ENCODE results near the gene SLC49A4.

The SLC49A4 gene

DNA sequence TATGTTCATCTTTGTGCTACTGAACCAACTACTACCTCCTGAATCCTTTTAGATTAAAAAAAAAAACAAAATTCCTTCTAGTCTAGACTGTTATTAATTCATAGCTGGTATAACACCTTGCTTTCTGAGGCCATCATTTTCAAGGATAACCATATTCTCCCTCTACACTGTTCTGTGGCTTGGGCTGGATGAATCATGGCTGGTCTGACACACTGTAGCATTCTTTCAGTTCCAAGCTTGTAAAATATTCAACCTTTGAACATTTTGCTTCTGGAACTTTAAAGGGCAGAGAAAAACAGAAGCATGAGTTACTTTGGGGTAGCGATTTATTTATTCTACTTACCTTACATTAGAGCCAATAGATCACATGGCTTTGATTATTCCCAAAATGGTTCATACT lies 8.8 kb upstream of the SLC49A4 start:
- DNase-seq, result no peak

- no peak for DNase-seq
These were observed 7.0 kb upstream of the SLC49A4 start for GRCh38 chr3:122787872-122788271.

DNA sequence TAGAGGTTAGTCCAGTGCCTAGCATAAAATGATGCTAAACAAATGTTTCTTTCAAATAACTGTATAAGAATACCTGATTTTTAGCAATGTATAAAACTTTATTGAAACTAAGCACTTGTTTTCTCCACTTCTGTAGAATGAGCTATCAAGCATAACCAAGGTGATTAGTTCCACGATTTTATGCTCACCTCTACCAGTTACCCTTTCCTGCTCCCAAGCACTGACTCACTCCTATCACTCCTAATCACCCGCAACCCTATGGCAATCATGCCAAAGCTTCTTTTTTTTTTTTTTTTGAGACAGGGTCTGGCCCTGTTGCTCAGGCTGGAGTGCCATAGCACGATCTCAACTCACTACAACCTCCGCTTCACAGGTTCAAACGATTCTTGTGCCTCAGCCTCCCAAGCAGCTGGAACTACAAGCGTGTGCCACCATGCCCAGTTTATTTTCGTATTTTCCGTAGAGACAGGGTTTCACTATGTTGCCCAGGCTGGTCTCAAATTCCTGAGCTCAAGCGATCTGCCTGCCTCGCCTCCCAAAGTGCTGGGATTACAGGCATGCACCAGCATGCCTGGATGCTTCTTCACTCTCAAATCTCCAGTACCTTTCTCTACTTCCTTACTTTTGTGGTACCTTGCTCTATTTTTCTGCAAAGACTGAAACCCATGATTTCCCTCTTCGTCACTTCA lies 5.1 kb upstream of the SLC49A4 start:
- DNase-seq, result no peak

GRCh38 chr3:122793568-122794416 lies 1.1 kb upstream of the SLC49A4 start, which contains the start of gene HSPBAP1:
Gene HSPBAP1, minus strand, starts transcription at chr3:122793831. Its CDS starts 151 bp downstream, at chr3:122793680.
- peak; percentile 83 to 87 for DNase-seq

DNA sequence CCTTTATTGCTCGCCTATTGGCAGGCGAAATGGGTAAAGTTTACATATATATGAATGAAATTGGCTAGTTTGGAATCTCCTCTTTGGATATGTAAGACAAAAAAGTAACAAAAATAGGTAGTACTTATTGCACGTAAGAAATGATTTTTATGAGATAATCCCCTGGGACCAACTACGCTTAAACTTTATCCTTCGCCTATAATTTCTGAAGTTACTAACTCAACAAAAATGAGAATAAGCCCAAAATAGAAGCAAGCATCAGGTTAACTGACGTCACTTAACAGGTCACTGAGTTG lies 438 bp upstream of the SLC49A4 start:
- no peak for DNase-seq

GRCh38 chr3:122795674-122796195 lies 866 bp downstream of the SLC49A4 start:
- DNase-seq, result peak in 1 of 2 experiments; percentile 3

DNA sequence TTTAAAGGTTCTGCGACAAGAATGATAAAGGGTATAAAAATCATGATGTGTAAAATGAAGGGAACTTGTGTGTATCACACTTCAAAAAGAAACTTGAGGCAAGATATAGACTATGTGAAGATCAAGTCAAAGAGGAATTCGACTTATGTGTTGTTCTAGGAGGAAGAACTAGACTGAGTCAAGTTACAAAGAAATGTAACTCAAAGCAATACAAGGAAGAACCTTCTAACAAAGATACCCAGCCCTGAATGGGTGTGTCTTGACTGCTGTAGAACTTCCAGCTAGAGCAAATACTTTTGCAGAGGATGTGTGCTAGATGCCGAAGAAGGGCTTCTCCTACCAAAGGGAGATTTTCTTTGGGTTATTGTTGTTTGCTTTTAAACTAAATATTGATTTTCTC lies 2.4 kb downstream of the SLC49A4 start:
- no peak for DNase-seq

DNA sequence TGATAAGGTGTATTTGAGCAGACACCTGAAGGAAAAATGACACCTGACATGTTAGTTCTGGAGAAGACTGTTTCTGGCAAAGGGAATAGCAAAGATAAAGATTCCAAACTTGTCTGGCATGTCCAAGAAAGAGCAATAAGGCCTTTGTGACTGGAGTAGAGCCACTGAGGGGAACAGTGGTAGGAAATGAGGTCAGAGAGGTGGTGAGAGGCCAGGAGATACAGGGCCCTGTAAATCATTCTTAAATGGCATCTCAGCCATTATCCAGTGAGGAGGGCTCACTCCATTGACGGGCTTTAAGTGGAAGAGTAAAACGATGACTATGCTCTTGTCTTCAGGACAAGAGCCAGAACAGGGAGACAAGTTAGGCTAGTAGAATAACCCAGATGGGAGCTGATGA lies 4.5 kb downstream of the SLC49A4 start:
- DNase-seq, result no peak

- DNase-seq, result no peak
These were observed 5.2 kb downstream of the SLC49A4 start for GRCh38 chr3:122800031-122800430.

DNA sequence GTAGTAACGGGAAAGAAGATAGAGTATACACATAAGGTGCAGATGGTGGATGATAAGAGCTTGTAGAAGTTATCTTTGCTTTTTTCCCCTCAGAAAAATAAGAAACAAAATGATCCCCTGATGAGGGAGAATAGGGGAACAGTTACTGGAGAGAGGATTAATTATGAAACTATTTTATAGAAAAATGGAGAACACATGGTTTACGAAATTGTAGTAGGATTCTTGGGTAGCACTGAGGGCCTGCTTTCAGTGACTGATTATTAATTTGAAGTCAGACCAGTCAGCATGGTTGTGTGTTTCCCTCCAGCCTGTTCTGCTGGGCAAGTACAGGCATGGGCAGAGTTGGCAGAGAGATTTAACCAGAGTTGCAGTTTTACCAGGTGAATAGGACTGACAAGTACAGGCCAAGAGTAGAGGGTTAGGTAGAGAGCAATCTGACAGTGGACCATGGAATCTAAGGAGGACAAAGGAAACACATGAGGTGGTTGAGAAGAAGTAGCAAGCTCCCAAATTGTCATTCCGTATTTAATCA lies 5.9 kb downstream of the SLC49A4 start:
- no peak for DNase-seq

DNA sequence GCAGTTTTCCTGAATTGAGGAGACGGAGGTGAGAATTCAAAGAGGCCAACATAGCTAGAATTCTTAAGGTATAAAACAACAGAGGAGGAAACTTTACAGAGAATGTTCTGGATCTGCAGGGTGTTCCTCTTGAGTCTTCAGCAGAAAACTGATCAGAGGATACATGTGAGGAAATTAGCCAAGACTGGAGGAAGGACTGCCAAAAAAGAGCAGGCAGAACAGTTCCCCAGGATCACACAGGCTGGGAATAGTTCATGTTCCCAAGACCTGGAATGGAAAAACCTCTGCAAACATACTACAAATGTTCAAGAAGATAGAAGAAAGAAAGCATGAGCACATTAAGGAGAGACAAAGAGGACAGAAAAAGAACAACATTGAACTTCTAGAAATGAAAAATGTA lies 7.5 kb downstream of the SLC49A4 start:
- DNase-seq, result no peak

- DNase-seq, result no peak
These were observed 9.1 kb downstream of the SLC49A4 start for GRCh38 chr3:122803977-122804376.

DNA sequence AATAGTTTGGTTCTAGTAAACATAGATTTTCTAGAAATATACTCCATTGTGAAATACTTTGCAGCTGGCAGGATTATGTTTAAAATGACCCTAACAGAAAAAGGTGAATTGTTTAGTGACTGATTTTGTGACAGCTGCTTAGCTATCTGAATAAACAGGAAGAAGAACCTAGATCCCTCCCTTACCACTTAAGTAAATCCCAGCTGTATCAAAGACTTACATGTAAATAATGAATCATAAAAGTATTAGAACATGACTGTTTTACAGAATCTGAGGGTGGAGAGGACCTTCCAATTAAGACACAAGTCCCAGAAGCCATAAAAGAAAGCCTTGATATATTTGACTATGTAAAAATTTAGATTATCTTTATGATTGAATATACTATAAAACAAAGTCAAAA lies 15.9 kb downstream of the SLC49A4 start:
- no peak for DNase-seq

DNA sequence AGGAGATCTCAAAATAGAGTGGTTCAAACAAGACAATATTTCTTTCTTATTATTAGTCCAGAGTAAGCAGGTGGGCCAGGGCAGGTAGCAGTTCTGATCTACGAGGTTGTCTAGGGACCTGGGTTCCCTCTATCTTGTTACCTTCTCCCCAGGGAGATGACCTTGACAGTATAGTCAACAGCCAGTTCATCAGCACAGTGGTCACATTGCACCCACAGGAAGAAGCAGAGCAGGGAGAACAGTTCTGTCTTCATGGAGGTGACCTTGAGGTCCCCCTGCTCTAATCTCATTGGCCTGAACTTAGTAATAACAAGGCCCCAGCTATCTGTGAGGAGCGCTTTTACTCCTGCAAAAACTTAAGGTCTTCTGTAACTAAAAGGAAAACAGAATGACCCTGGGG lies 21.7 kb downstream of the SLC49A4 start:
- DNase-seq, result no peak

GRCh38 chr3:122824465-122825381 lies 29.9 kb downstream of the SLC49A4 start:
- DNase-seq, result no peak

DNA sequence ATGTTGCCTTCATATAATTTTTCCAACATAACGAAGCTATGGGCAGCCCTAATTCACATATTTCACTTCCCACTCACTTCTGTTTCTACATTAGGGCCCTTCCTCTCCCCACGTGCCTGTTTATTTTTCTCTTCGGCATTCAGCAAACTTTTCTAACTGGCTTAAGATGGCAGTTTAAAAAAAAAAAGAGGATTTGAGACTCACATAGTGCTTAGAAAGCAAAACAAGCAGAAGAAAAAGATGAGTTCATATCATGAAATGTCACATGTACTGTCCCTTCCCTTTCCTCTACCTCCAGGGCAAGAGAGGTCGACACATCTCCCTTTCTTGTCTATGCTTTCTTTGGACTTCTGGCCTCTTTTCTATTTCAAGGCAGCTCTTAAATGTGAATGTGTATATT lies 30.6 kb downstream of the SLC49A4 start:
- no peak for DNase-seq

GRCh38 chr3:122826278-122826677 lies 31.4 kb downstream of the SLC49A4 start:
- DNase-seq, result no peak

GRCh38 chr3:122828281-122828680 lies 33.4 kb downstream of the SLC49A4 start:
- no peak for DNase-seq

DNA sequence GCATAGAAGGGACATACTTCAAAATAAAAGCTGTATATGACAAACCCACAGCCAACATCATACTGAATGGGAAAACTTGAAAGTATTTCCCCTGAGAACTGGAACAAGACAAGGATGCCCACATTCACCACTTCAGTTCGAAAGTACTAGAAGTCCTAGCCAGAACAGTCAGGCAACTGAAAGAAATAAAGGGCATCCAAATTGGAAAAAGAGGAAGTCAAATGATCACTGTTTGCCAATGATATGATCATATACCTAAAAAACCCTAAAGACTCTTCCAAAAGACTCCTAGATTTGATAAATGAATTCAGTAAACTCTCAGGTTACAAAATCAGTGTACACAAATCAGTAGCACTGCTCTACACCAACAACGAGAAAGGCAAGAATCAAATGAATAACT lies 40.7 kb downstream of the SLC49A4 start:
- no peak for DNase-seq

DNA sequence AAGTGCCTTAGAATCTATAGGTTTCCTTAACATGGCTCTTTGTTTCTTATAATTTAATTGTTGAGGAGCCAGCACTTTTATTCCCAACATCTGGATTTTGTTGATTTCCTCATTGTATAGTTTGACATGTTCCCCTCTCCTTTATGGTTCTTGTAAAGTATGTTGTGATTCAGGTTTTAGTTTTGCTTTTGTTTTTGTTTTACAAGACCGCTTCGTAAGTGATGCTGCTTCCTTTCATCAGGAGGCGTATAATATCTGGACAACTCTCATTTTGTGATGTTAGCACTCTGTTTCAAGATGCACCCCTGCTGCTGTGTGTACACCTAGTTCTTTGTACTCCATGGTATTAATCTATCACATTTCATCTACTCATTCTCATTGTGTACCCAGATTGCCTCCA lies 48.7 kb downstream of the SLC49A4 start:
- DNase-seq, result no peak

DNA sequence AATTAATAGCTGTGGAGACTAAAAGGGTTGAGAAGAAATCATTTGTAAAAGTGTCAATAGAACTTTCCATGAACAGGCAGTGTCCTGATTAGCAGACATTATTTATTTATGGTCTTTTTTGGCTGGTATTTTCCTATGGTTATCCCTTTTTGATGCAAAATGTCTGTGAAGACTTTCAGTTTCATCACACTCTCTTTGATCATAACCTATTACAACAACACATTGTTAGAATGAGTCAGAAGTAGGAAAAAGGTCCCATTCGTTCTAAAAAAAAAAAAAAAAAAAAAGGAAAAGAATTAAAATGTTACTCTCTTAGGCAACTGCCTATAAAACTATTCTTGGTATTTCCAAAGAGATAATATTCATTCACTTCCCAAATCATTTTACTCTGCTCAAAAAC lies 62.1 kb downstream of the SLC49A4 start:
- DNase-seq, result no peak

DNA sequence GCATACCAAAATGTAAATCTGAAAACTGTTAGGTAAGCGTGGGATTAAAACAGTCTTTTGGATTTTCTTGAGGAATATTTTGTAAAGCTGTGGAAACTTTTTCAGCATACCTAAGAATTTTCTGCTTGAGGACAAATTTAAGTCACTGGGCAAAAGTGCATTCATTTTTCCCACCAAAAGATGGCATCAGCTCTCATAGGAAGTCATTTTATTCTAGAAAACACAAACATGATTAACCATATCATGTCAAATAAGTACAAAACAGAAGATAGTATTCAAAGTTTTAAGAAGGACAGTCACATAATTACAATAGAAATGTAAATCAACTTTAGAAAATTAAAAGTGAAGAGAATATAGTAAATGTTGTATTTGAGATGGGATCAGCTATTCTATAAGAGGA lies 63.5 kb downstream of the SLC49A4 start:
- DNase-seq, result no peak

Data from stimulated activated CD4-positive, alpha-beta T cell treated with anti-CD3 and anti-CD28 coated beads, Interleukin-4, amount 100 ng/mL, for 4 hours (primary cell).